ENCODE results near the gene IPO11. TPM values are rescaled to one million over a fixed set of nuclear protein-coding genes. Genes with fewer than 3 reads are reported as not detected.

IPO11 gene
- total RNA-seq, 1 experiment from 2014 or later = 16.1 TPM

DNA sequence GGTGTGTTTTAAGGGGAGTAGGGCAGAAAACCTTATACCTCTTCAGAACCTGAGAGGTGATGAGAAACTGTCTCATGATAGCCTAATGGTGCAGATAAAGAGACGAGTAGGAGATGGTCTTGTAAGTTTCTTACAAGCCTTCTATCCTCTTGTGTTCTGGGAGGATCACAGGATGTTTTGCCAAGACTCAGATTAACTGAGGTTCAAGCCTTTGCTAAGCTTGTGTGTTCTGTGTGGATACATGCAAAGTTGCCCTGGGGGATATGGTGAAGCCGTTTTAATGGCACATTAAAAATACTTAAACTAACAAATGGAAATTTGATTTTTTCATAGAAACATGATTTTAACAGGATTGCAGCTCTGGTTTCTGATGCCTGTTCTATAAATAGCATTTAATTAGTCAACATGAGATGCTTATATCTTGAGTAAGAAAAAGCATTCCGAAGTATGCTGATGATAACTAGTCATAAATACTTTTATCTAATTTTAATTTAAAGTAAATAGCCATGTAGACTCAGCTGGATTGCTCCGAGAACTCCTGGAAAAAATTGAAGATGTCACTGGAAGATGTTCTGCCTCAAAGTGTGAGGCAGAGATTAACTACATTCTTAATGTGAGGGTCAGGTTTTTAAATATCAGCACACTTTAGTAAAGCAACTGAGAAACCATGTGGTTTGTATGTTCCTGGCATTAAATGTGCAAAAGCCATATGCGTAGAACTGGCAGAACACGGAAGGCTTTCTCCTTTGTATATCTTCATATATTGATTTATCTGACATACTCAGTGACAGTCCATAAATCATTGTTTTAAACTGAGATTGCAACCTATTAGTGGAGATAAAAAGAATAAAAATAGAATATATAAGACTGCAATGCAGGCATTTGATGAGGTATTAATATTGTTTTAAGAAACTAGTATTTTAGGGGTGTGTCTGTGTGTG is 53.7 kb downstream of the IPO11 start:
- CTCF ChIA-PET = no interaction called here

DNA sequence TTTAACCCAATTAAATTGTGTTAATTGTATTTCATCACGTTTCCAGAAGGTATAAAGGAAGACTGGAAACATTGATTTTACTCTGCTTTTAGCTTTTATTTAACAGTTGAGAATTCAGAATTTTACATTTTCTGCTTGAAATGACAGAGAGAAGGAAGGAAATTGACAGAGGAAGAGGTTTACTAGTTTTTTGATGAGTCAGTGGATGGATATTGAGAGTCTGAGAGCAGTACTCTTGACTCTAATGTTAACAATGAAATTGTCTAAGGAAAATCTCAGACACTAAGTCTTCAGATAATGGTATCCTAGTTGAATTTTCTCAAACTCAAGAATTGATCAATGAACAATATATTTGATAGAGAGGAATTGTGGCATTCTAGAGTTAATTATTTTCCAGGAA is 60.6 kb downstream of the IPO11 start:
- Histone ChIP-seq H3K27me3 (ENCODE audit: low read length) (no peaks in the 10 kb centered on the region), H3K27ac (ENCODE audit: low read length) (0 out of 2 replicates have a peak overlapping the region, but pooled peaks have one; percentile 12), H3K9me2 (replicated peaks; ENCODE audit: low read length) (no peaks in the 10 kb centered on the region), H3K4me2 (ENCODE audit: low read length) (peak overlapping the region; percentile 31), H3K36me3 (ENCODE audit: low read depth, low read length) (peaks cover 2% of the 10 kb centered on the region; the same call in 1 of the 2 replicates), H3K9me3 (ENCODE audit: low read length) (no peaks in the 10 kb centered on the region), H3F3A (ENCODE audit: low read length, unreplicated experiment) (no peaks in the 10 kb centered on the region), H4K20me1 (ENCODE audit: low read length) (0 out of 2 replicates have a peak, but pooled peaks cover 4% of the 10 kb centered on the region), H2AFZ (ENCODE audit: low read length) (no peak overlapping the region), H3K79me2 (ENCODE audit: low read length) (no peaks in the 10 kb centered on the region), H3K4me1 (ENCODE audit: insufficient read depth, low read length) (peaks cover 22% of the 10 kb centered on the region), H3K4me3 (ENCODE audit: low read length) (no peak overlapping the region), H3K9ac (ENCODE audit: low read length) (no peak overlapping the region)
- BruUV-seq (replicated peaks) = no TSS peak
- ChIA-PET CTCF (no interaction called here), POLR2A (ENCODE audit: unreplicated experiment) (no interaction called here)
- ATAC-seq (peak; percentile 60), DNase-seq (peak; percentile 47)
- no peak for TF ChIP-seq EZH2 (IDR thresholded peaks at IDR 0.05; ENCODE audit: low read length, unreplicated experiment)
- TF ChIP-seq EZH2phosphoT487 (IDR thresholded peaks at IDR 0.05; ENCODE audit: borderline replicate concordance, low read length) = no peak
- TF ChIP-seq, protein P1, sequence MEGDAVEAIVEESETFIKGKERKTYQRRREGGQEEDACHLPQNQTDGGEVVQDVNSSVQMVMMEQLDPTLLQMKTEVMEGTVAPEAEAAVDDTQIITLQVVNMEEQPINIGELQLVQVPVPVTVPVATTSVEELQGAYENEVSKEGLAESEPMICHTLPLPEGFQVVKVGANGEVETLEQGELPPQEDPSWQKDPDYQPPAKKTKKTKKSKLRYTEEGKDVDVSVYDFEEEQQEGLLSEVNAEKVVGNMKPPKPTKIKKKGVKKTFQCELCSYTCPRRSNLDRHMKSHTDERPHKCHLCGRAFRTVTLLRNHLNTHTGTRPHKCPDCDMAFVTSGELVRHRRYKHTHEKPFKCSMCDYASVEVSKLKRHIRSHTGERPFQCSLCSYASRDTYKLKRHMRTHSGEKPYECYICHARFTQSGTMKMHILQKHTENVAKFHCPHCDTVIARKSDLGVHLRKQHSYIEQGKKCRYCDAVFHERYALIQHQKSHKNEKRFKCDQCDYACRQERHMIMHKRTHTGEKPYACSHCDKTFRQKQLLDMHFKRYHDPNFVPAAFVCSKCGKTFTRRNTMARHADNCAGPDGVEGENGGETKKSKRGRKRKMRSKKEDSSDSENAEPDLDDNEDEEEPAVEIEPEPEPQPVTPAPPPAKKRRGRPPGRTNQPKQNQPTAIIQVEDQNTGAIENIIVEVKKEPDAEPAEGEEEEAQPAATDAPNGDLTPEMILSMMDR (conservative IDR thresholded peaks at IDR 0.05; ENCODE audit: low read depth, low read length) = no peak
- intact Hi-C loops (cut with micrococcal nuclease) = loop anchor here (5.0 kb wide), 1 partner anchor 124 kb away; no protein-coding TSS in a partner anchor

More for the DNA sequence above, 53.7 kb downstream of the IPO11 start:
- Histone ChIP-seq H3K79me2 (ENCODE audit: low read length) (peaks cover 10% of the 10 kb centered on the region), H3K4me1 (ENCODE audit: insufficient read depth, low read length) (no peaks in the 10 kb centered on the region), H3K9ac (ENCODE audit: low read length) (no peak overlapping the region), H4K20me1 (ENCODE audit: low read length) (0 out of 2 replicates have a peak, but pooled peaks cover 3% of the 10 kb centered on the region), H3F3A (ENCODE audit: low read length, unreplicated experiment) (no peaks in the 10 kb centered on the region), H3K36me3 (ENCODE audit: low read depth, low read length) (peaks cover 13% of the 10 kb centered on the region; the same call in 1 of the 2 replicates), H3K27ac (ENCODE audit: low read length) (no peak overlapping the region), H3K9me3 (ENCODE audit: low read length) (no peaks in the 10 kb centered on the region), H2AFZ (ENCODE audit: low read length) (no peak overlapping the region), H3K27me3 (ENCODE audit: low read length) (no peaks in the 10 kb centered on the region), H3K4me2 (ENCODE audit: low read length) (no peak overlapping the region), H3K4me3 (ENCODE audit: low read length) (no peak overlapping the region), H3K9me2 (replicated peaks; ENCODE audit: low read length) (no peaks in the 10 kb centered on the region)
- BruUV-seq (replicated peaks) = no TSS peak
- intact Hi-C loops (cut with micrococcal nuclease) = no loop called here
- DNase-seq (no peak), ATAC-seq (no peak; the same call in 1 of the 2 replicates)
- POLR2A ChIA-PET (ENCODE audit: unreplicated experiment) = interaction anchor here (0.6 kb wide), 1 partner anchor 92 kb away, joined by 5 read pairs; no protein-coding TSS in a partner anchor
- TF ChIP-seq EZH2 (IDR thresholded peaks at IDR 0.05; ENCODE audit: low read length, unreplicated experiment) = no peak
- TF ChIP-seq, protein P1 (conservative IDR thresholded peaks at IDR 0.05; ENCODE audit: low read depth, low read length) = no peak
- TF ChIP-seq EZH2phosphoT487 (IDR thresholded peaks at IDR 0.05; ENCODE audit: borderline replicate concordance, low read length) = no peak
